WTC11 (cell line): ENCODE data around the gene GRAMD1B. TPM values are rescaled to one million over a fixed set of nuclear protein-coding genes. Genes with fewer than 3 reads are reported as not detected.

Experiments
- ATAC-seq: fragments of 200-7000 bp; cut with Tn5 transposase; 2 replicates; pipeline ENCODE4 v1.10.0; 2021; ENCODE audit warnings: mild to moderate bottlenecking, moderate library complexity
- CTCF ChIA-PET: fragments of 300-600 bp; sonication (Branson Sonifier 250); formaldehyde crosslinking; loops from one replicate; lab custom pipeline; 2021; ENCODE audit warnings: antibody characterized with exemption; lab: Charles Lee
- POLR2A ChIA-PET: fragments of 350-600 bp; sonication (Branson Sonifier 250); formaldehyde crosslinking; loops from one replicate; lab custom pipeline; 2021; ENCODE audit warnings: antibody characterized with exemption; lab: Charles Lee
- DNase-seq: peaks from one replicate; pipeline ENCODE4 v3.0.0; 2021; ENCODE audit warnings: low spot score
- H3K27ac Mint-ChIP-seq: 2 replicates; pipeline ENCODE4 v1.8.0; 2021; ENCODE audit warnings: mixed read lengths
- H3K27me3 Mint-ChIP-seq: 2 replicates; pipeline ENCODE4 v1.8.0; 2021; ENCODE audit warnings: low read depth, mild to moderate bottlenecking, moderate library complexity, mixed read lengths
- H3K36me3 Mint-ChIP-seq: 2 replicates; pipeline ENCODE4 v1.8.0; 2021; ENCODE audit warnings: mixed read lengths
- H3K4me1 Mint-ChIP-seq: 2 replicates; pipeline ENCODE4 v1.8.0; 2022; ENCODE audit warnings: mixed read lengths
- H3K4me3 Mint-ChIP-seq: 2 replicates; pipeline ENCODE4 v1.8.0; 2021; ENCODE audit warnings: mild to moderate bottlenecking, moderate library complexity, mixed read lengths
- H3K9me3 Mint-ChIP-seq: 2 replicates; pipeline ENCODE4 v1.8.0; 2021; ENCODE audit warnings: mixed read lengths
- ATF1 ChIP-seq: sonication (generic); formaldehyde crosslinking; IDR thresholded peaks from 2 replicates; pipeline ENCODE4 v1.8.1; 2023; ENCODE audit warnings: mild to moderate bottlenecking, moderate library complexity, missing genetic modification reagents
- CREB1 ChIP-seq: sonication (generic); formaldehyde crosslinking; IDR thresholded peaks from 2 replicates; pipeline ENCODE4 v1.8.0; 2023; ENCODE audit warnings: mild to moderate bottlenecking, missing genetic modification reagents
- CTCF ChIP-seq: fragments of 200-600 bp; IDR thresholded peaks from 2 replicates; pipeline ENCODE4 v1.8.0; 2022; ENCODE audit warnings: antibody characterized with exemption
- E2F1 ChIP-seq: sonication (generic); formaldehyde crosslinking; IDR thresholded peaks from 2 replicates; pipeline ENCODE4 v1.8.0; 2022; ENCODE audit warnings: mild to moderate bottlenecking, missing genetic modification reagents
- E2F5 ChIP-seq: sonication (generic); formaldehyde crosslinking; IDR thresholded peaks from 2 replicates; pipeline ENCODE4 v1.8.1; 2022; ENCODE audit warnings: mild to moderate bottlenecking, moderate library complexity, missing genetic modification reagents
- FOXK1 ChIP-seq: sonication (generic); formaldehyde crosslinking; IDR thresholded peaks from 2 replicates; pipeline ENCODE4 v1.8.0; 2022; ENCODE audit warnings: mild to moderate bottlenecking, moderate library complexity, missing genetic modification reagents
- FOXP4 ChIP-seq: sonication (generic); formaldehyde crosslinking; IDR thresholded peaks from 2 replicates; pipeline ENCODE4 v1.8.0; 2022; ENCODE audit warnings: mild to moderate bottlenecking, missing genetic modification reagents
- HMGA2 ChIP-seq: fragments of 250-450 bp; sonication (Bioruptor Pico); IDR thresholded peaks from 2 replicates; pipeline ENCODE4 v1.4.0; 2021; ENCODE audit warnings: mild to moderate bottlenecking, moderate library complexity
- JAZF1 ChIP-seq: fragments of 250-450 bp; sonication (Bioruptor Pico); IDR thresholded peaks from 2 replicates; pipeline ENCODE4 v1.9.0; 2021; ENCODE audit warnings: moderate library complexity, mild to moderate bottlenecking, inconsistent platforms
- MAX ChIP-seq: sonication (generic); formaldehyde crosslinking; IDR thresholded peaks from 2 replicates; pipeline ENCODE4 v1.8.0; 2022; ENCODE audit warnings: mild to moderate bottlenecking, missing genetic modification reagents
- NFE2L1 ChIP-seq: sonication (generic); formaldehyde crosslinking; IDR thresholded peaks from 2 replicates; pipeline ENCODE4 v1.8.1; 2023; ENCODE audit warnings: missing genetic modification reagents
- PRDM15 ChIP-seq: sonication (generic); formaldehyde crosslinking; IDR thresholded peaks from 2 replicates; pipeline ENCODE4 v1.8.0; 2022; ENCODE audit warnings: missing genetic modification reagents
- PRRX2 ChIP-seq: fragments of 250-450 bp; sonication (Bioruptor Pico); IDR thresholded peaks from 2 replicates; pipeline ENCODE4 v1.8.0; 2021; ENCODE audit warnings: mild to moderate bottlenecking
- RELA ChIP-seq: sonication (generic); formaldehyde crosslinking; IDR thresholded peaks from 2 replicates; pipeline ENCODE4 v1.8.1; 2022; ENCODE audit warnings: missing genetic modification reagents, mild to moderate bottlenecking, borderline replicate concordance
- RORB ChIP-seq: fragments of 250-450 bp; sonication (Bioruptor Pico); IDR thresholded peaks from 2 replicates; pipeline ENCODE4 v1.9.0; 2021; ENCODE audit warnings: mild to moderate bottlenecking
- SMAD3 ChIP-seq: sonication (generic); formaldehyde crosslinking; IDR thresholded peaks from 2 replicates; pipeline ENCODE4 v1.8.0; 2022; ENCODE audit warnings: missing genetic modification reagents, mild to moderate bottlenecking, borderline replicate concordance
- ZBTB21 ChIP-seq: sonication (generic); formaldehyde crosslinking; IDR thresholded peaks from 2 replicates; pipeline ENCODE4 v1.8.1; 2023; ENCODE audit warnings: mild to moderate bottlenecking, missing genetic modification reagents, borderline replicate concordance
- ZBTB43 ChIP-seq: sonication (generic); formaldehyde crosslinking; IDR thresholded peaks from 2 replicates; pipeline ENCODE4 v1.8.1; 2023; ENCODE audit warnings: mild to moderate bottlenecking, missing genetic modification reagents
- ZNF416 ChIP-seq: fragments of 250-450 bp; sonication (Bioruptor Pico); IDR thresholded peaks from 2 replicates; pipeline ENCODE4 v1.9.0; 2021; ENCODE audit warnings: mild to moderate bottlenecking, inconsistent platforms
- ZNF423 ChIP-seq: fragments of 250-450 bp; sonication (Bioruptor Pico); IDR thresholded peaks from 2 replicates; pipeline ENCODE4 v2.1.2; 2022; ENCODE audit warnings: mild to moderate bottlenecking, moderate library complexity
- total RNA-seq: library from RNA; stranded (reverse); gene quantifications from 3 replicates; pipeline ENCODE4 v1.2.3, GENCODE V29; 2021

The GRAMD1B gene
- total RNA-seq, 1 experiment from 2014 or later = 31.5 TPM

- ChIA-PET CTCF (interaction anchor here (0.9 to 2.9 kb wide), 6 partner anchors 10 to 176 kb away, joined by 3 to 18 read pairs (median 3); no protein-coding TSS in a partner anchor), POLR2A (no interaction called here)
- peaks cover 3% of the 10 kb centered on the region; the same call in 1 of the 2 replicates for H3K27me3 Mint-ChIP-seq
- peaks cover 11% of the 10 kb centered on the region for H3K9me3 Mint-ChIP-seq
- H3K27ac Mint-ChIP-seq = peak overlapping the region; percentile 51
- H3K36me3 Mint-ChIP-seq = peaks cover 37% of the 10 kb centered on the region
- ATAC-seq = peak; percentile 7; the same call in 1 of the 2 replicates
- TF ChIP-seq RORB (CRISPR knock-in tag) (no peak), FOXK1 (CRISPR knock-in tag) (no peak), RELA (no peak), HMGA2 (CRISPR knock-in tag) (no peak), PRDM15 (CRISPR knock-in tag) (no peak), CREB1 (no peak), SMAD3 (no peak), ZNF423 (CRISPR knock-in tag) (no peak), NFE2L1 (CRISPR knock-in tag) (no peak), JAZF1 (no peak), ATF1 (CRISPR knock-in tag) (no peak), PRRX2 (CRISPR knock-in tag) (no peak), ZNF416 (CRISPR knock-in tag) (no peak), ZBTB21 (CRISPR knock-in tag) (no peak), MAX (no peak), E2F1 (CRISPR knock-in tag) (no peak)
- DNase-seq = no peak
- H3K4me1 Mint-ChIP-seq = peaks cover 51% of the 10 kb centered on the region
- no peak overlapping the region for H3K4me3 Mint-ChIP-seq
Observed at GRCh38 chr11:123437236-123437979, 7.3 kb downstream of the GRAMD1B start.

GRCh38 chr11:123438131-123438627 lies 8.1 kb downstream of the GRAMD1B start:
- Mint-ChIP-seq H3K27ac (peak overlapping the region; percentile 42; the same call in 1 of the 2 replicates), H3K4me3 (no peak overlapping the region), H3K9me3 (peaks cover 15% of the 10 kb centered on the region), H3K27me3 (peaks cover 3% of the 10 kb centered on the region; the same call in 1 of the 2 replicates), H3K36me3 (peaks cover 41% of the 10 kb centered on the region), H3K4me1 (peaks cover 49% of the 10 kb centered on the region)
- CTCF ChIA-PET = interaction anchor here (0.7 to 2.9 kb wide), 8 partner anchors 11 to 177 kb away, joined by 3 to 18 read pairs (median 3); no protein-coding TSS in a partner anchor
- POLR2A ChIA-PET = no interaction called here
- peak; percentile 28 for DNase-seq
- peak; percentile 87 for ATAC-seq
- TF ChIP-seq PRRX2 (CRISPR knock-in tag) (no peak), FOXP4 (no peak), ZBTB43 (CRISPR knock-in tag) (no peak), CTCF (no peak), E2F1 (CRISPR knock-in tag) (no peak), E2F5 (CRISPR knock-in tag) (no peak)
